Activated T-cell treated with anti-CD3 and anti-CD28 coated beads, Interleukin-2, amount 50 U/mL, for 1 hour (primary cell): ENCODE results near the gene KIFBP.
"Not testable (repeated sequence)": the region's sequence is repeated elsewhere in the genome, so short reads cannot be mapped to it uniquely, and the experiment has no call there.

Experiments used
- DNase-seq: peaks from one replicate; pipeline ENCODE4 v3.0.0-alpha.2; 2020

Gene KIFBP

GRCh38 chr10:68988530-68989316, at the start of gene KIFBP:
Gene KIFBP, plus strand, starts transcription at chr10:68988803. Its CDS starts 30 bp downstream, at chr10:68988833.
- peak; percentile 80 for DNase-seq

- no peak for DNase-seq
These were observed 49.7 kb upstream of the KIFBP start for GRCh38 chr10:68938884-68939283.

- not testable (repeated sequence) for DNase-seq
These were observed 47.7 kb upstream of the KIFBP start for GRCh38 chr10:68940917-68941316.

- DNase-seq = no peak
These were observed 38.0 kb upstream of the KIFBP start for GRCh38 chr10:68950598-68950997.

GRCh38 chr10:68954904-68955303, 33.7 kb upstream of the KIFBP start:
- DNase-seq = no peak

GRCh38 chr10:68955355-68955831, 33.2 kb upstream of the KIFBP start:
- no peak for DNase-seq

- DNase-seq = peak; percentile 84
These were observed 32.6 kb upstream of the KIFBP start, which contains the start of gene DDX21 for GRCh38 chr10:68955832-68956532. Gene DDX21, plus strand, starts transcription at chr10:68956170. Its CDS starts 56 bp downstream, at chr10:68956226.

- no peak for DNase-seq
These were observed 31.4 kb upstream of the KIFBP start for GRCh38 chr10:68957284-68957615.

GRCh38 chr10:68957654-68958053, 30.9 kb upstream of the KIFBP start:
- DNase-seq = no peak

- DNase-seq = no peak
These were observed 28.7 kb upstream of the KIFBP start for GRCh38 chr10:68959695-68960527.

- no peak for DNase-seq
These were observed 25.5 kb upstream of the KIFBP start for GRCh38 chr10:68963151-68963550.

- DNase-seq = no peak
These were observed 14.6 kb upstream of the KIFBP start for GRCh38 chr10:68973975-68974374.

GRCh38 chr10:68975936-68976473, 12.6 kb upstream of the KIFBP start:
- not testable (repeated sequence) for DNase-seq

- DNase-seq = not testable (repeated sequence)
These were observed 8.9 kb upstream of the KIFBP start for GRCh38 chr10:68979738-68980137.

- DNase-seq = no peak
These were observed 7.5 kb upstream of the KIFBP start for GRCh38 chr10:68981074-68981473.

GRCh38 chr10:68982389-68982788, 6.2 kb upstream of the KIFBP start:
- no peak for DNase-seq

- DNase-seq = no peak
These were observed 992 bp upstream of the KIFBP start for GRCh38 chr10:68987611-68988010.

GRCh38 chr10:68989317-68989990, 851 bp downstream of the KIFBP start:
- no peak for DNase-seq

GRCh38 chr10:68992636-68993440, 4.2 kb downstream of the KIFBP start:
- DNase-seq = no peak

GRCh38 chr10:68997211-68997610, 8.6 kb downstream of the KIFBP start:
- DNase-seq = no peak

- DNase-seq = no peak
These were observed 16.2 kb downstream of the KIFBP start for GRCh38 chr10:69004821-69005220.
